Upper lobe of left lung (tissue), 6 donors: ENCODE measurements around the gene TRIM74. TPM values are rescaled to one million over a fixed set of nuclear protein-coding genes. Genes with fewer than 3 reads are reported as not detected.
"Not testable (repeated sequence)": the region's sequence is repeated elsewhere in the genome, so short reads cannot be mapped to it uniquely, and the experiment has no call there.

Experiments
- ATAC-seq, 2 donors: fragments of 200-7000 bp; cut with Tn5 transposase; one replicate each; pipeline ENCODE4 v1.9.1; 2022; ENCODE audit warnings: mild to moderate bottlenecking in 2 of 2, moderate library complexity in 2 of 2; ENCODE audit not compliant: low FRiP score in 2 of 2
- DNase-seq, 2 donors: peaks; one replicate each; pipeline ENCODE4 v3.0.0-alpha.2; 2019 to 2020
- H3K27ac ChIP-seq, 4 donors: fragments of 200-600 bp; sonication (generic); one replicate each; pipeline ENCODE4 v1.5.1; 2016 to 2019
- H3K27me3 ChIP-seq, 4 donors: fragments of 200-600 bp; sonication (generic); one replicate each; pipeline ENCODE4 v1.5.1; 2017 to 2019
- H3K36me3 ChIP-seq, 4 donors: fragments of 200-600 bp; sonication (generic); one replicate each; pipeline ENCODE4 v1.5.1; 2016 to 2019
- H3K4me1 ChIP-seq, 4 donors: fragments of 200-600 bp; sonication (generic); one replicate each; pipeline ENCODE4 v1.5.1; 2018 to 2019
- H3K4me3 ChIP-seq, 4 donors: fragments of 200-600 bp; sonication (generic); one replicate each; pipeline ENCODE4 v1.5.1; 2017 to 2019; ENCODE audit warnings: mild to moderate bottlenecking in 2 of 4, moderate library complexity in 1 of 4
- H3K9me3 ChIP-seq, 4 donors: fragments of 200-600 bp; sonication (generic); one replicate each; pipeline ENCODE4 v1.5.1; 2018 to 2019
- WGBS, 2 donors: methylation state at CpG; one replicate each; pipeline ENCODE4 v1.1.5; 2017 to 2018; 5-methylcytosine and 5-hydroxymethylcytosine counted together
- total RNA-seq, 6 donors: library from RNA; depleted of rRNA in 4 of 6; stranded (reverse); fragments of >200 nt in 4 of 6; gene quantifications; one replicate each; pipeline versions ENCODE4 v1.1.0 to v1.2.1, GENCODE V29; 2016 to 2021
- donor health status: DM: no; HTN: no; CAD: no; lungs with moderate emphysema.
- donor health status: DM: no; HTN: yes; CAD: no; lungs with severe emphysema.

The TRIM74 gene
- total RNA-seq, 6 donors from 2014 or later, result 0.60 to 9.4 (median 1.2) TPM; not detected in 3

GRCh38 chr7:72975656-72976286, 6.5 kb upstream of the TRIM74 start:
- not testable (repeated sequence) for H3K9me3 ChIP-seq, H3K4me1 ChIP-seq, H3K36me3 ChIP-seq, H3K27ac ChIP-seq, H3K4me3 ChIP-seq, H3K27me3 ChIP-seq
- peak in 1 of 2 donors; percentile 63 for DNase-seq
- WGBS, 2 donors, result 100% methylated on average over 1 of the region's 55 CpGs; no CpG with 5 or more reads in 1 of the 2 donors
- peak in 1 of 2 donors; percentile 29 for ATAC-seq

DNA sequence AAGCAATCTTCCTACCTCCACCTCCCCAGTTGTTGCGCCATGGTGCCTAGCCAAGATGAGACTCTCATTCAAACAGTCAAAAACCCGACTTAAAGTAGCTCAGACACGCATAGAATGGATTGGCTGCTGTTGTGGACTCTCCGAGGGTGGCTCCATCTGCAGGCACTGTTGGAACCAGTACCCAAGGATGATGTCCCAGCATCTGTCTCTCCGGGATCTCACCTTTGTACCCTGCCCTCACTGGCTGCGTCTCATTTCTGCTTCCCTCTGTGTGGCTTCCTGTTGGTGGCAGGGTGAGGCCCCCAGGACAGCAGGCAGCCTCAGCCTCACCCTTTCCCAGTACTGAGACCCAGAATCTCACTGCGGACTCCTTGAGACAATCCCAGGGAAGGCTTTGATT, 5.5 kb upstream of the TRIM74 start:
- not testable (repeated sequence) for ATAC-seq, DNase-seq, H3K4me3 ChIP-seq, H3K4me1 ChIP-seq, H3K27me3 ChIP-seq, H3K9me3 ChIP-seq, H3K27ac ChIP-seq, H3K36me3 ChIP-seq
- WGBS, 2 donors, result no CpG with 5 or more reads among the region's 7 CpGs

DNA sequence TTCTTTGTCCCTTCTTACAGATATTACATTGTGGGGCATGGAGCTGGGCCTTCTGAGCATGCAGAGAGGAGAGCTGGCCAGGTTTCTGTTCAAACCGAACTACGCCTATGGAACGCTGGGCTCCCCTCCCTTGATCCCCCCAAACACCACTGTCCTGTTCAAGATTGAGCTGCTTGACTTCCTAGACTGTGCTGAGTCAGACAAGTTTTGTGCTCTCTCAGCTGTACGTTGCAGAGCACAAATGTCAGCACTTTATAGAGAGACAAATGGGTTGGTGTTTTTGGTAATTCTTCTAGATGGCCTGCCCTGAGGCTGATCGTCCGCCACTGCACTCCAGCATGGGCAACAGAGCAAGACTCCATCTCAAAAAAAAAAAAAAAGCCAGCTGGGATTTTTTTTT, 2.2 kb upstream of the TRIM74 start:
- H3K9me3 ChIP-seq, H3K4me1 ChIP-seq, H3K27me3 ChIP-seq, H3K36me3 ChIP-seq, H3K4me3 ChIP-seq, H3K27ac ChIP-seq, DNase-seq, ATAC-seq: not testable (repeated sequence)
- no CpG with 5 or more reads among the region's 6 CpGs for WGBS, 2 donors

DNA sequence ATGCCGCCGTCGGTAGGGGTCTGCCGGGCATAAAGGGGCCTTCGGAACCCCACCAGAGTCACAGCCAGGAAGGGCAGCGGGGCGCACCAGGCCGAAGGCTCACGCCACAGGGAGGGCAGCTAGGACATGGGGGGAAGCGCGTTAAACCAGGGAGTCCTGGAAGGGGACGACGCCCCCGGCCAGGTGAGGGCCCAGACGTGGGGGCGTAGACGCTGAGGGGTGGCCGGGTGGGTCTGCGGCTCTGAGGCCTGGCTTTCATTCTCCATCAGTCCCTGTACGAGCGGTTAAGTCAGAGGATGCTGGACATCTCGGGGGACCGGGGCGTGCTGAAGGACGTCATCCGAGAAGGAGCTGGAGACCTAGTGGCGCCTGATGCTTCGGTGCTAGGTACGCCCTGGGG, 422 bp upstream of the TRIM74 start:
- not testable (repeated sequence) for H3K27me3 ChIP-seq, H3K9me3 ChIP-seq, H3K4me1 ChIP-seq, ATAC-seq, H3K4me3 ChIP-seq, H3K27ac ChIP-seq, H3K36me3 ChIP-seq
- WGBS, 2 donors, result no CpG with 5 or more reads among the region's 29 CpGs
- peak in 1 of 2 donors; percentile 48 for DNase-seq

DNA sequence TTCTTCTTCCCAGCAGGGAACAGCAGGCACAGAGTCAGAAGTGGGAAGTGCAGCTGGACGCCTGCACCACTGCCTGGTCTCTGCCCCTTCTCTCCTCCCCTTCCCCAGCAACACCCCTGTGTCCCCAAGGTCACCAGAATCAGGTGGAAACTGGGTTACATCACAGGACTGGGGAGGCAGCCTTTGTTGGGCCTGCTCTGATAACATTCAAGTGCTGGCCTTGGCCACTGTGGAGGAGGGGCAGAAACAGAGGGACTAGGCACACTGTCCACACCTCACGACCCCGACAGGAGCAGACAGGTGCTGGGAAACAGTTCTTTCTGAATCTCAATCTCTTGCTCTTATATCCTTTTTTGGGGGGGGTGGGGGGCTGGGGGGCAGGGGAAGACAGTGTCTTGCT, 2.4 kb downstream of the TRIM74 start:
- not testable (repeated sequence) for H3K27ac ChIP-seq, H3K4me3 ChIP-seq, H3K4me1 ChIP-seq, DNase-seq, H3K36me3 ChIP-seq, H3K27me3 ChIP-seq, H3K9me3 ChIP-seq
- ATAC-seq, result peak in 1 of 2 donors; percentile 20
- 83 to 86% methylated on average over 2 of the region's 3 CpGs for WGBS, 2 donors

DNA sequence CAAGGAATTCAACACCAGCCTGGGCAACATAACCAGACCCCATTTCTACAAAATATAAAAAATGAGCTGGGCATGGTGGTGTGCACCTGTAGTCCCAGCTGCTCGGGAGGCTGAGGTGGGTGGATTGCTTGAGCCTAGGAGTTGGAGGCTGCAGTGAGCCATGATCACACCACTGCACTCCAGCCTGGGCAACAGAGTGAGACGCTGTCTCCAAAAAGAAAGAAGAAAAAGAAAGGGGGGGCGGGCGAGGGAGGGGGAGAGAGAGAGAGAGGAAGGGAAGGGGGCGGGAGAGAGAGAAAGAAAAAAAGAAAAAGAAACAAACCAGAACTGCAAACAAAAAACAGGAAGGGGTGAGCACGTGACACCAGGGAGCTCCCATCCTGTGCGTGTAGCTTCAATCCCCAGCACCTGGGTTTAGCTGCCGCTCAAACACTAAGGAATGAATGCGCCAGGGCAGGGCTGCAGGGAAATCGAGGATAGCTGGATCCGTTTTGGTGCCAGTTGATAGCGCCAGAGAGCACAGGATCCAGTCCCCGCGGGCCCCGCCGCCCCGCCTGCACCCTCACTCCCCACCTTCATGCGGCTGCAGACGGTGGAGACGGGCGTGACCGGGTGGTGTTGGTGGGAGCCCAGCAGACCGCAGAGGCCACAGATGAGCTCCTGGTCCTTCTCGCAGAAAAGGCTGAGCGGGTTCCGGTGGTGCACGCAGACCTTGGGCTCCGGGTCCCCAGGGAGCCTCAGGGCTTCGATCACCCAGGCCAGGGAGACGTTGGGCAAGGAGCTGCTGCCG, 3.9 kb downstream of the TRIM74 start:
- not testable (repeated sequence) for H3K4me3 ChIP-seq, H3K4me1 ChIP-seq, H3K27me3 ChIP-seq, H3K27ac ChIP-seq, H3K36me3 ChIP-seq, H3K9me3 ChIP-seq, DNase-seq
- peak in 1 of 2 donors; percentile 27 for ATAC-seq
- WGBS, 2 donors, result no CpG with 5 or more reads among the region's 31 CpGs

DNA sequence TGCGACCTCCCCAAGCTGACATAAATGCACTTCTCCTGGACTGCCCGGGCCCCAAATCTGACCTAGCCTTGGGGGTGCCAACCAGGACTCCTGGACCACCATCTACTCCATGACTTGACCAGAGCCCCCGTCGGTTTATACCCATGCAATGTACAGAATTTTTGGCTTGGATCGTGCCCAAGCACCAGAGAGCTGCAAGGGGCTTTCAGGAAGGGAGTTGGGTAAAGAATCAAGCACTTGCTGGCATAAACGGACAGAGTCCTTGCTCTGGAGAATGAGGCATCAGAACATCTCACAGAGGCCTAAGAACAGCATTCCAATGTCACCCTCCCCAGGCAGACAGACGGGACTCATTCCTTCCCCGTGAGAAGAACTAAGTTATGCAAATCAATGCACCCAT, 6.2 kb downstream of the TRIM74 start:
- H3K4me3 ChIP-seq, H3K36me3 ChIP-seq, H3K27ac ChIP-seq, ATAC-seq, H3K4me1 ChIP-seq, DNase-seq, H3K27me3 ChIP-seq, H3K9me3 ChIP-seq: not testable (repeated sequence)
- 84% methylated on average over 3 of the region's 8 CpGs; no CpG with 5 or more reads in 1 of the 2 donors for WGBS, 2 donors

DNA sequence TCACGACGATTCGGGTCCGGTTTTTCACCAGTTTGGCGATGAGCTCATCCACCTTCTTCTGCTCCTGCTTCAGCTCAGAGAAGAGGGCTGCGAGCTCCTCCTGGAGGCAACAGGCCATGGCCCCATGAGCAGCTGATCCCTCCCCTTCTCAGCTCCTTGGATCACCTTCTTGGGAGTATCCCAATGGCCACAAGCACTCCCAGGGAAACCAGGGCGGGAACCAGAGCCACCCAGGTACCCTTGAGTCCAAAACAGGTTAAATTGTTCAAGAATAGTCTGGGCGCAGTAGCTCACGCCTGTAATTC, 8.0 kb downstream of the TRIM74 start:
- WGBS, 2 donors, result no CpG with 5 or more reads among the region's 9 CpGs
- H3K27me3 ChIP-seq, H3K4me3 ChIP-seq, H3K27ac ChIP-seq, H3K9me3 ChIP-seq, DNase-seq, H3K36me3 ChIP-seq, H3K4me1 ChIP-seq: not testable (repeated sequence)
- ATAC-seq, result peak in 1 of 2 donors; percentile 54

GRCh38 chr7:72960626-72961345, 8.5 kb downstream of the TRIM74 start:
- H3K27ac ChIP-seq, DNase-seq, H3K9me3 ChIP-seq, H3K4me3 ChIP-seq, H3K4me1 ChIP-seq, H3K27me3 ChIP-seq, H3K36me3 ChIP-seq: not testable (repeated sequence)
- peak; percentile 57 to 90 for ATAC-seq
- no CpG with 5 or more reads among the region's 20 CpGs for WGBS, 2 donors

- not testable (repeated sequence) for H3K4me3 ChIP-seq, H3K36me3 ChIP-seq, H3K27ac ChIP-seq, H3K27me3 ChIP-seq, H3K9me3 ChIP-seq, ATAC-seq, H3K4me1 ChIP-seq
- 81% methylated on average over 5 of the region's 18 CpGs; no CpG with 5 or more reads in 1 of the 2 donors for WGBS, 2 donors
- DNase-seq, result peak in 1 of 2 donors; percentile 3
These were observed 9.2 kb downstream of the TRIM74 start for GRCh38 chr7:72960029-72960428.

- H3K4me1 ChIP-seq, H3K36me3 ChIP-seq, H3K27me3 ChIP-seq, H3K27ac ChIP-seq, H3K9me3 ChIP-seq: not testable (repeated sequence)
- ATAC-seq (peak; percentile 97 to 98), DNase-seq (peak in 1 of 2 donors; percentile 68)
- 26 to 63% methylated on average over 2 to 6 of the region's 45 CpGs for WGBS, 2 donors
- peak overlapping the region in 3 of 4 donors; percentile 44 to 47 (median 45) for H3K4me3 ChIP-seq
These were observed 14.6 kb downstream of the TRIM74 start for GRCh38 chr7:72954563-72955198.

- H3K9me3 ChIP-seq, H3K4me1 ChIP-seq, H3K27ac ChIP-seq, H3K27me3 ChIP-seq, DNase-seq: not testable (repeated sequence)
- WGBS, 2 donors, result 40% methylated on average over 1 of the region's 43 CpGs; no CpG with 5 or more reads in 1 of the 2 donors
- peak; percentile 54 to 65 for ATAC-seq
- Histone ChIP-seq H3K36me3 (peaks cover 0 to 11% (median 4%) of the 10 kb centered on the region in 4 donors), H3K4me3 (peak overlapping the region in 3 of 4 donors; percentile 44 to 47 (median 45))
These were observed 15.2 kb downstream of the TRIM74 start for GRCh38 chr7:72953901-72954562.
